Peyer's patch (tissue), 4 donors: ENCODE data around the gene AQP12A. TPM values are rescaled to one million over a fixed set of nuclear protein-coding genes. Genes with fewer than 3 reads are reported as not detected.

ENCODE experiments used
- DNase-seq, 3 donors: peaks; one replicate each; pipeline ENCODE4 v3.0.0-alpha.2; 2017 to 2019
- H3K27ac ChIP-seq, 4 donors: fragments of 200-600 bp; sonication (generic); one replicate each; pipeline ENCODE4 v1.5.1; 2016 to 2019
- H3K27me3 ChIP-seq, 2 donors: fragments of 200-600 bp; sonication (generic); one replicate each; pipeline ENCODE4 v1.5.1; 2019
- H3K36me3 ChIP-seq, 3 donors: fragments of 200-600 bp; sonication (generic); one replicate each; pipeline ENCODE4 v1.5.1; 2016 to 2019
- H3K4me1 ChIP-seq, 4 donors: fragments of 200-600 bp; sonication (generic); one replicate each; pipeline ENCODE4 v1.5.1; 2016 to 2019
- H3K4me3 ChIP-seq, 4 donors: fragments of 200-600 bp; sonication (generic); 1 replicate in 3 of 4; 2 replicates in 1 of 4; pipeline ENCODE4 v1.5.1; 2016 to 2019; ENCODE audit warnings: mild to moderate bottlenecking in 1 of 4
- H3K9me3 ChIP-seq, 4 donors: fragments of 200-600 bp; sonication (generic); one replicate each; pipeline ENCODE4 v1.5.1; 2016 to 2019; ENCODE audit warnings: mild to moderate bottlenecking in 1 of 4
- CTCF ChIP-seq, 6 experiments: fragments of 450-650 bp in 4 of 6; fragments of 200-600 bp in 2 of 6; sonication (generic) in 1 of 6; IDR thresholded peaks; one replicate each; pipeline ENCODE4 v1.5.1; 2017 to 2019; ENCODE audit warnings: antibody characterized with exemption in 6 of 6, mild to moderate bottlenecking in 3 of 6, moderate library complexity in 1 of 6
- POLR2A ChIP-seq, 2 donors: fragments of 450-650 bp; IDR thresholded peaks; one replicate each; pipeline ENCODE4 v1.5.1; 2017; ENCODE audit warnings: antibody characterized with exemption in 2 of 2, mild to moderate bottlenecking in 2 of 2, moderate library complexity in 2 of 2
- total RNA-seq, 4 donors: library from RNA; depleted of rRNA; stranded (reverse); fragments of >200 nt; gene quantifications; one replicate each; pipeline ENCODE4 v1.1.0, GENCODE V29; 2016

AQP12A gene
- total RNA-seq, 4 donors from 2014 or later = 9.2 TPM; not detected in 3

GRCh38 chr2:240720686-240721595 is 29.3 kb downstream of the AQP12A start:
- H3K27ac ChIP-seq = no peak overlapping the region
- TF ChIP-seq POLR2A (IDR thresholded peaks at IDR 0.05) = no peak
- no peak for TF ChIP-seq CTCF (IDR thresholded peaks at IDR 0.05)
- no peak for DNase-seq
- H3K9me3 ChIP-seq = no peaks in the 10 kb centered on the region
- no peaks in the 10 kb centered on the region for H3K27me3 ChIP-seq
- H3K4me1 ChIP-seq = no peaks in the 10 kb centered on the region
- no peaks in the 10 kb centered on the region for H3K36me3 ChIP-seq
- H3K4me3 ChIP-seq = no peak overlapping the region

- H3K4me1 ChIP-seq = no peaks in the 10 kb centered on the region
- no peaks in the 10 kb centered on the region for H3K9me3 ChIP-seq
- H3K4me3 ChIP-seq = no peak overlapping the region
- H3K27me3 ChIP-seq = no peaks in the 10 kb centered on the region
- H3K27ac ChIP-seq = no peak overlapping the region
- no peaks in the 10 kb centered on the region for H3K36me3 ChIP-seq
- TF ChIP-seq POLR2A (IDR thresholded peaks at IDR 0.05) = no peak
- no peak for TF ChIP-seq CTCF (IDR thresholded peaks at IDR 0.05)
- no peak for DNase-seq
Measured at GRCh38 chr2:240721596-240722180, 30.0 kb downstream of the AQP12A start.

- TF ChIP-seq POLR2A (IDR thresholded peaks at IDR 0.05) (no peak), CTCF (IDR thresholded peaks at IDR 0.05) (no peak)
- no peaks in the 10 kb centered on the region for H3K36me3 ChIP-seq
- H3K4me3 ChIP-seq = no peak overlapping the region
- no peak for DNase-seq
- no peaks in the 10 kb centered on the region for H3K9me3 ChIP-seq
- no peaks in the 10 kb centered on the region for H3K27me3 ChIP-seq
- H3K4me1 ChIP-seq = no peaks in the 10 kb centered on the region
- no peak overlapping the region for H3K27ac ChIP-seq
Measured at GRCh38 chr2:240722376-240722775, 30.7 kb downstream of the AQP12A start.

- no peak for TF ChIP-seq POLR2A (IDR thresholded peaks at IDR 0.05)
- no peak for TF ChIP-seq CTCF (IDR thresholded peaks at IDR 0.05)
- no peaks in the 10 kb centered on the region for H3K36me3 ChIP-seq
- DNase-seq = no peak
Measured at GRCh38 chr2:240722796-240723735, 31.4 kb downstream of the AQP12A start.

GRCh38 chr2:240723851-240724250 is 32.2 kb downstream of the AQP12A start:
- no peaks in the 10 kb centered on the region for H3K9me3 ChIP-seq
- TF ChIP-seq POLR2A (IDR thresholded peaks at IDR 0.05) = no peak
- TF ChIP-seq CTCF (IDR thresholded peaks at IDR 0.05) = no peak
- H3K4me1 ChIP-seq = no peaks in the 10 kb centered on the region
- H3K27me3 ChIP-seq = no peaks in the 10 kb centered on the region
- no peak overlapping the region for H3K4me3 ChIP-seq
- H3K27ac ChIP-seq = no peak overlapping the region
- no peak for DNase-seq
- no peaks in the 10 kb centered on the region for H3K36me3 ChIP-seq

More at GRCh38 chr2:240722796-240723735, 31.4 kb downstream of the AQP12A start:
- Histone ChIP-seq H3K9me3 (no peaks in the 10 kb centered on the region), H3K4me1 (no peaks in the 10 kb centered on the region), H3K27me3 (no peaks in the 10 kb centered on the region), H3K4me3 (no peak overlapping the region), H3K27ac (no peak overlapping the region)
